Type B pancreatic cell (in vitro differentiated cells): ENCODE results near the gene TGFBRAP1. TPM values are rescaled to one million over a fixed set of nuclear protein-coding genes. Genes with fewer than 3 reads are reported as not detected.

ENCODE experiments used
- DNase-seq: peaks from one replicate; pipeline ENCODE4 v3.0.0; 2021; ENCODE audit warnings: mixed read lengths; ENCODE audit not compliant: unreplicated experiment; ENCODE audit errors: extremely low spot score
- H3K27ac Mint-ChIP-seq: 2 replicates; pipeline ENCODE4 v1.8.0; 2021; ENCODE audit warnings: mild to moderate bottlenecking, mixed read lengths
- H3K27me3 Mint-ChIP-seq: 2 replicates; pipeline ENCODE4 v1.8.0; 2021; ENCODE audit warnings: mixed read lengths
- H3K36me3 Mint-ChIP-seq: 2 replicates; pipeline ENCODE4 v1.8.0; 2021; ENCODE audit warnings: mixed read lengths
- H3K4me1 Mint-ChIP-seq: one replicate; pipeline ENCODE4 v1.8.0; 2021; ENCODE audit warnings: mixed read lengths; ENCODE audit not compliant: unreplicated experiment
- H3K4me3 Mint-ChIP-seq: 2 replicates; pipeline ENCODE4 v1.8.0; 2021; ENCODE audit warnings: mild to moderate bottlenecking, mixed read lengths
- H3K9me3 Mint-ChIP-seq: 2 replicates; pipeline ENCODE4 v1.8.0; 2021; ENCODE audit warnings: mixed read lengths
- total RNA-seq: library from RNA; stranded (reverse); gene quantifications from 2 replicates; pipeline ENCODE4 v1.2.1, GENCODE V29; 2021; ENCODE audit warnings: low replicate concordance
- TF ChIP-seq, protein P1 (sequence below): fragments of 200-600 bp; sonication (generic); conservative IDR thresholded peaks from 2 replicates; pipeline ENCODE4 v1.5.0; 2021; ENCODE audit warnings: antibody characterized with exemption, mild to moderate bottlenecking

The TGFBRAP1 gene
- total RNA-seq, 1 donor from 2014 or later = 17.5 TPM

DNA sequence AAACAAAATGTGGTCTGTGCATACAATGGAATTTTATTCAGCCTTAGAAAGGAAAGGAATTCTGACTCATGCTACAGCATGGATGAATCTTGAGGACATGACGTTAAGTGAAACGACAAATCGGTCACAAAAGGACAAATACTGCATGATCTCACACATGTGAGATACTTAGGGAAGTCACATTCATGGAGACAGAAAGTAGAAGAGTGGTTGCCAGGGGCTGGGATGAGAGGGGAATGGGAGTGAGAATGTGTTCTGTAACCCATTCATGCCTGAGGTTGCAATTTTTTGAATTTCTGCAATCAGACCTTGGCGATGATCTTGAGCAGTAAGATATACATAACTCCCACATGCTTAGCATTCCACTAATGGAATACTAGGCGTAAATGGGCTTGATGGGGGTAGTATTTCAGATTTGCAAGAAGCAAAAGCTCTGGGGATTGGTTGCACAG is 47.3 kb upstream of the TGFBRAP1 start:
- Mint-ChIP-seq H3K27ac (no peak overlapping the region), H3K9me3 (no peaks in the 10 kb centered on the region), H3K4me1 (peaks cover 38% of the 10 kb centered on the region), H3K4me3 (no peak overlapping the region), H3K36me3 (peaks cover 34% of the 10 kb centered on the region), H3K27me3 (no peaks in the 10 kb centered on the region)
- DNase-seq = no peak
- TF ChIP-seq, protein P1, sequence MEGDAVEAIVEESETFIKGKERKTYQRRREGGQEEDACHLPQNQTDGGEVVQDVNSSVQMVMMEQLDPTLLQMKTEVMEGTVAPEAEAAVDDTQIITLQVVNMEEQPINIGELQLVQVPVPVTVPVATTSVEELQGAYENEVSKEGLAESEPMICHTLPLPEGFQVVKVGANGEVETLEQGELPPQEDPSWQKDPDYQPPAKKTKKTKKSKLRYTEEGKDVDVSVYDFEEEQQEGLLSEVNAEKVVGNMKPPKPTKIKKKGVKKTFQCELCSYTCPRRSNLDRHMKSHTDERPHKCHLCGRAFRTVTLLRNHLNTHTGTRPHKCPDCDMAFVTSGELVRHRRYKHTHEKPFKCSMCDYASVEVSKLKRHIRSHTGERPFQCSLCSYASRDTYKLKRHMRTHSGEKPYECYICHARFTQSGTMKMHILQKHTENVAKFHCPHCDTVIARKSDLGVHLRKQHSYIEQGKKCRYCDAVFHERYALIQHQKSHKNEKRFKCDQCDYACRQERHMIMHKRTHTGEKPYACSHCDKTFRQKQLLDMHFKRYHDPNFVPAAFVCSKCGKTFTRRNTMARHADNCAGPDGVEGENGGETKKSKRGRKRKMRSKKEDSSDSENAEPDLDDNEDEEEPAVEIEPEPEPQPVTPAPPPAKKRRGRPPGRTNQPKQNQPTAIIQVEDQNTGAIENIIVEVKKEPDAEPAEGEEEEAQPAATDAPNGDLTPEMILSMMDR = no peak

DNA sequence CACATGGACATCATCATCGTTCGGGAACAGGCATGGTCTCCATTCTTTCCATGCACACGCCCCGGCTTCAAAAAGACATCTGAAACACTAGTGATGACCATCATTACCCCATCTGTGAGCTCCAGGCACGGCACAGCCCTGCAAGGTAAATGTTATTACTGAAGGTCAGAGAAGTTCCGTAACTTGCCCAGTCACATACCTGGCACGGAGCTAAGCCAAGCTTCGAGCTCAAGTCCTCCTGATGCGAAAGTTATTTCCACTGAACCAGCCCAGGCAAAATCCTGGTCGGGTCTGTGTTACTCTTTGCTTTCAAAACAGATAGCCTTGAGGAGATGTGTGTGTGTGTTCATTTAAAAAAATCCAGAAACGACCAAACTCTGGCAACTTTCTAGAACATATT is 46.5 kb upstream of the TGFBRAP1 start:
- Mint-ChIP-seq H3K4me3 (no peak overlapping the region), H3K9me3 (no peaks in the 10 kb centered on the region), H3K27ac (no peak overlapping the region), H3K36me3 (peaks cover 34% of the 10 kb centered on the region), H3K4me1 (peaks cover 46% of the 10 kb centered on the region), H3K27me3 (no peaks in the 10 kb centered on the region)
- TF ChIP-seq, protein P1 = no peak
- DNase-seq = no peak

DNA sequence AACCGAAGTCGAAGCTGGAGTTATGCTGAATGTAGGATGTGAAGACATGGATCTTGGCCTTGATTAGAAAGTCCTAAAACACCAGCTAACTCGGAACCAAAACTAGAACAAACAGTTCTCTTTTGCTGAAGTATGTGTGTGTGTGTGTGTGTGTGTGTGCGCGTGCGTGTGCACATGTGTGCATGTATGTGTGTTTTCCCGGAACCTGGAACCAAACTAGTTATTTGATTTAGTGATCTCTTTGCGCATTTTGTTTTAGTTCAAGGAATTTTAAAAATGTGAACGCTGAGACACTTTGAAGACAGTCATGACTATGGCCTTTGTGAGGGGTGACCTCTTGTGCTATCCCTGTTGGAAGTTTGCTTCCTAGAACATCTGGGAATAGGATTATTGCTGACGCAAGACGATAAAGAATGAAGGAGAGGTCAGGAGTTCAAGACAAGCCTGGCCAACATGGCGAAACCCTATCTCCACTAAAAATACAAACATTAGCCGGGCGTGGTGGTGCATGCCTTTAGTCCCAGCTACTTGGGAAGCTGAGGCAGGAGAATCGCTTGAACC is 45.5 kb upstream of the TGFBRAP1 start:
- DNase-seq = no peak
- Mint-ChIP-seq H3K9me3 (no peaks in the 10 kb centered on the region), H3K4me1 (peaks cover 49% of the 10 kb centered on the region), H3K4me3 (no peak overlapping the region), H3K36me3 (peaks cover 34% of the 10 kb centered on the region), H3K27me3 (no peaks in the 10 kb centered on the region), H3K27ac (peak overlapping the region; percentile 44)
- TF ChIP-seq, protein P1 = no peak

DNA sequence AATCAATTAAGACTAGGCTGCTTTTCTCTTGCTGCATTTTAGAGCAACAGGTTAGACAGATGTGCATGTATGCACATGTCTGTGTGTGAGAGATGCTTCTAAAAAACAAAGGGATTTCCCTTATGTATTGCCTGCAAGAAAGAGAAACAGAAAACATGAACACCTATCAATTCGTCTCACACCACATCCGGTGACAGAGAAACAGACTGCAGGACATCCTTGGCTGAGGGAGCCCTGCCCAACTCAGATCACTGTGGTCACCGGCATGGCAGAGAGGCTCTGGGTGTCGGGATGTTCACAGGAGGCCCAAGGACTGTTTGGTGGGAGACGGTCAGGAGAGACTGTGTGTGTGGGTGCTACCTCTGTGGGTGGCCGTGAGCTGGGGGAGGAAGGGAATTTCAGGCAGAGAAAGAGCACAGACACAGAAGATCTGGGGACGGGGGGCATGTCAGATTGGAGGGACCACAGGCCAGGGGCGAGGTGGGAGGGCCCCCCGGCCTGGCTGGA is 44.4 kb upstream of the TGFBRAP1 start:
- Mint-ChIP-seq H3K36me3 (peaks cover 37% of the 10 kb centered on the region), H3K27ac (peak overlapping the region; percentile 81), H3K9me3 (no peaks in the 10 kb centered on the region), H3K27me3 (no peaks in the 10 kb centered on the region), H3K4me3 (peak overlapping the region; percentile 41), H3K4me1 (peaks cover 55% of the 10 kb centered on the region)
- no peak for DNase-seq
- TF ChIP-seq, protein P1 = no peak

DNA sequence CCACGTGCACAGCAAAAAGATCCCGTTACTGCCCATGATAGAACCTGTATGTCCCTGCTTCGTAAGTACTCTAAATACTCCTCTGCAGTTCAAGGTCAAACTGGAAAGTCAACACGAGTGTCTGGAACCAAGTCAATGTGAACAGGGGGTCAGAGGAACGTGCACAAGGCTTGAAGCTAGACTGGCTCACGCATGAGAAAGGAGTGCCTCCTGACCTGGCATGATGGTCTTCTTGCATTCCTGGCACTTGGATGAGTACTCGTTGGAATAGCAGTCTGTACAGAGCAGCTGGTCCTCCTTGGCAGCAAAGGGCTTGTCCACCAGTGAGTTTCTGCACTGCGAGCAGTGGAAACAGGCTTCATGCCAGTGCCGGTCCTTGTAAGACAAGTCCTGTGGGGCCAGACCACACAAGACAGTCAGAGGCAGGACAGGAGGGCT is 43.8 kb upstream of the TGFBRAP1 start:
- H3K27ac Mint-ChIP-seq = no peak overlapping the region
- H3K4me3 Mint-ChIP-seq = no peak overlapping the region
- peaks cover 37% of the 10 kb centered on the region for H3K36me3 Mint-ChIP-seq
- no peaks in the 10 kb centered on the region for H3K9me3 Mint-ChIP-seq
- no peaks in the 10 kb centered on the region for H3K27me3 Mint-ChIP-seq
- TF ChIP-seq, protein P1 = no peak
- no peak for DNase-seq
- peaks cover 50% of the 10 kb centered on the region for H3K4me1 Mint-ChIP-seq
